GM18520 (cell line): ENCODE data around the gene GPR101.

ENCODE experiments used
- ATAC-seq: cut with Tn5 transposase; IDR thresholded peaks from one replicate; pipeline ENCODE4 v1.9.1; 2021; ENCODE audit not compliant: unreplicated experiment

GPR101 gene

GRCh38 chrX:137033774-137034507 is at the start of gene GPR101:
TSS of gene GPR101 (minus strand) at chrX:137033995. CDS start at chrX:137031674, 2,321 bp downstream.
- ATAC-seq = no peak

GRCh38 chrX:137081239-137081638 is 47.4 kb upstream of the GPR101 start:
- no peak for ATAC-seq

GRCh38 chrX:137072396-137072795 is 38.6 kb upstream of the GPR101 start:
- ATAC-seq = no peak

- no peak for ATAC-seq
These were observed 37.8 kb upstream of the GPR101 start for GRCh38 chrX:137071596-137071995.

- ATAC-seq = no peak
These were observed 33.4 kb upstream of the GPR101 start for GRCh38 chrX:137067147-137067546.

- ATAC-seq = no peak
These were observed 29.3 kb upstream of the GPR101 start for GRCh38 chrX:137062915-137063617.

- no peak for ATAC-seq
These were observed 24.7 kb upstream of the GPR101 start for GRCh38 chrX:137058339-137059127.

- ATAC-seq = peak; percentile 11
These were observed 18.9 kb upstream of the GPR101 start for GRCh38 chrX:137052643-137053235.

GRCh38 chrX:137051978-137052642 is 18.3 kb upstream of the GPR101 start:
- ATAC-seq = peak; percentile 88

GRCh38 chrX:137044893-137045292 is 11.1 kb upstream of the GPR101 start:
- no peak for ATAC-seq

- no peak for ATAC-seq
These were observed 9.9 kb upstream of the GPR101 start for GRCh38 chrX:137043736-137044135.

- no peak for ATAC-seq
These were observed 7.5 kb upstream of the GPR101 start for GRCh38 chrX:137041329-137041728.

GRCh38 chrX:137040113-137040794 is 6.5 kb upstream of the GPR101 start:
- no peak for ATAC-seq

- ATAC-seq = no peak
These were observed 695 bp upstream of the GPR101 start for GRCh38 chrX:137034508-137034872.

GRCh38 chrX:137032841-137033773 is 688 bp downstream of the GPR101 start:
- ATAC-seq = no peak

GRCh38 chrX:137032341-137032694 is 1.5 kb downstream of the GPR101 start:
- no peak for ATAC-seq

- peak; percentile 82 for ATAC-seq
These were observed 2.1 kb downstream of the GPR101 start for GRCh38 chrX:137031517-137032340.

GRCh38 chrX:137031039-137031438 is 2.8 kb downstream of the GPR101 start:
- ATAC-seq = no peak
